ELR (cell line): ENCODE data around the gene RAET1L.
A peak's percentile ranks its signal among the peaks of the same experiment; 100 is the strongest.
"Not testable (repeated sequence)": the region's sequence is repeated elsewhere in the genome, so short reads cannot be mapped to it uniquely, and the experiment has no call there.

ENCODE experiments used
- DNase-seq: peaks from one replicate; pipeline ENCODE4 v3.0.0-alpha.2; 2015; ENCODE audit warnings: low read depth

RAET1L gene

GRCh38 chr6:150044621-150045145 lies 19.4 kb upstream of the RAET1L start:
- no peak for DNase-seq

DNA sequence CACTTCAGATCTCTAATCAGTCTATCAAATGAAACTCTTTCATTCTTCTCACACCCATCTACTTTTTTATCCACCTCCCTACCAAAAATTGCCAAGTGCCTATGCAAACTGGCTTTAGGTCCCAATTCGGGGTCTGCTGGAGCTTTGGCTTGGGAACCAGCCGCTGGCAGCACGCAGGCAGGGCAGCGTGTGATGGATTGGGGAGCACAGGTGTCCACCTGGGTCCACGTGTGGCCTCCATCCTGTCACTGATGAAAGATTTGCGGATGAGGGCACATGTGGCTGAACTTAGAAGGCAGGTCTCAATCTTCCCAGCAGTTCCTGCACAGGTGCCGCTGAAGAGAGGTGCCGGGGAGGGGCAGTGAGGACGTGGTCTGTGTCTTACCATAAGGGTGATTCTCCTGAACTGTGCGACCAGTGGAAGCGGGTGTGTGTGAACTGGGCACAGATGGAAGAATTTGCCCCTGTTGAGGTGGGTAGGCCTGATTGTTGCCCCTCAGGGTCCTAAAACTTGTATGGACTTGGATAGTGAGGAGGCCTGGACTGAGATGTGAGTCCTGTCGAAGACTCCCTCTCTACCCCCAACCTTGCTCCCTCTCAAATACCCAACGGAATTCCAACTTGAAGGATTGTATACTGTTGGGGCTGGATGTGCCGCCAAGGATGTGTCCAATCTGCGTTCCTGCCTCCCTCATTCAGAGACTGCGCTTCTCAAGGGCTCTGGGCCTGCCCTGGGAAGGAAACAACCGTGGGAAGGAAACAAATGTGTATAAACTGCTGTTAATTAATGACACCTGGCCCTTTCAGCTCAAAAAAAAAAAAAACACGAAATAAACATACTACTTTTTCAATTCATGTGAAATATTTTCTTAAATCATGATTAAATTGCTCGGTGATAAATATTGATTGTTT lies 18.4 kb upstream of the RAET1L start:
- DNase-seq = no peak

DNA sequence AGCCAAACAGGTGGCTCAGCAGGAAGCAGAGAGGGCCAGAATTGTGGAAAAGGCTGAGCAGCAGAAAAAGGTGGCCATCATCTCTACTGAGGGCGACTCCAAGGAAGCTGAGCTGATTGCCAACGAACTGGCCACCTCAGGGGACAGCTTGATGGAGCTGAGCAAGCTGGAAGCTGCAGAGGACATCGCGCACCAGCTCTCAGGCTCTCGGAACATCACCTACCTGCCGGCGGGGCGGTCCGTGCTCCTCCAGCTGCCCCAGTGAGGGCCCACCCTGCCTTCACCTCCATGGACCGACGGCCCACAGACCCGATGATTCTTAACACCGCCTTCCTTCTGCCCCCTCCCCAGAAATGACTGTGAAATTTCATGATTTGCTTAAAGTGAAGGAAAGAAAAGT lies 17.8 kb upstream of the RAET1L start:
- DNase-seq = no peak

DNA sequence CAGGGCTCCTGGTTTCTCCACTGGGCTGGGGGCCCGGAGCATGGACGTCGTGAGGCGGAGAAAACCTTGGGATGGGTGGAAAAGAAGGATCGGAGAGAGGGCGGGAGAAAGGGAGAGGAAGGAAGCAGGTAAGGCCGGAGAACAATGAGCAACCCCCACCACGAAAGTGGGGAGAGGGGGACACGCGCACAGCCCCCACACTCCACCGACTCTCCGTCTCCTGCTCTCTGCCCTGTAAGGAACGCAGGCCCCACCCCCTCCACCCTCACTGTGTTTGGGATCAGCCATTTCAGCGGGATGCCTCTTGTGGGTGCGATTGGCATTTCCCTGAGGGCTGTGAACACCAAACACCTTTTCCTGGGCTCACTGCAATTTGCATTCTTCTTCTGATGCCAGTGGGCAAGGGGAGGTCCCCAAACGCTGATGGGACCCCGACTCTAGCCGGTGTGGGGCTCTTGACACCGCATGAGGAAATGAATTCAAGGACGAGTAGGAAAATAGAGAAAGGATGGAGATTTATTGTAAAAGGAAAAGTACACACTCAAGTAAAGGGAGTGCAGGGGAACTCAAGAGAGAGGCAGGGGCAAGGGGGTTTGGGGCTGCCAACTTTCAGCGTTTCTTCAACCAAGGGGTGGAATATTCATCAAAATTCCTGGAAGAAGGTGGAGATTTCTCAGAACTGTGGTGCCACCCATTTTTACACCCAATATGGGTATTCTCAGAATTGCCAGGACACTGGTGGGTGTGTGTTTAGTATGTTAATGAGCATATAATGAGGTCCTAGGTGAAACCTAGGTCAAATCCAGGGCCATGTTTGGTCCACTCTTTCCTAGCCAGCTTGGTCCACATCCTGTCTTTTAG lies 13.1 kb upstream of the RAET1L start:
- DNase-seq = peak; percentile 44

DNA sequence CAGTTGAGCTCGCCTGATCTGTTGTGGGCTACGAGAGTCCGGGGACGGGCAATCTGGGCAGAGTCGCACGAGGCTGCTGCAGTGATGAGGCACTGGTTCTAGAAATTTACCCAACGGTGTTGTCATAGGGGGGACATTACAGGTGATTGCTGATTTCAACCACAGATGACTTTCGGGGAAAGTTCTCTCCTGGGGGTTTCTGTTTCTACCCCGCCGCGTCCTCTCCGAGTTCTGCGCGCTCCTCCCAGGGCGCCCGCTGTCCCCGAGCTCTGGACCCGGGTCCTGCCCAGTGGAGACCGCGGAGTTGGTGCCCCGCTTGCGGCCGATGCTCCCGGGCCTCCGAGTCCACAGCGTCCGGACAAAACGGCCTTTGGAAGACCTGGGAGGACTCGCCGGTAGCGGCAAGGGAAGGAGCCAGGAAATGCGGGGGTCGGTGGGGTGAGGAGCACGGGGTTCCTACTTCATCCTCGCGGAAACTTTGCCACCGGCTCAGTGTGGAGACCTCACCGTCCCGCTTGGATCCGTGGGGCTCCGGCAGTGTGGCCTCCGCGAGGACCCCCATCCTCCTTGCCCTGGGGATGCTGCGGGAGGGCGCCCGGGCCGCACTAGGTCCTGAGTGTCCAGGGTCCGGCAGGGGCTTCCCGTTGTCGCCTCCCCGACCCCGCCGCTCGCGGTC lies 12.3 kb upstream of the RAET1L start:
- DNase-seq = no peak

DNA sequence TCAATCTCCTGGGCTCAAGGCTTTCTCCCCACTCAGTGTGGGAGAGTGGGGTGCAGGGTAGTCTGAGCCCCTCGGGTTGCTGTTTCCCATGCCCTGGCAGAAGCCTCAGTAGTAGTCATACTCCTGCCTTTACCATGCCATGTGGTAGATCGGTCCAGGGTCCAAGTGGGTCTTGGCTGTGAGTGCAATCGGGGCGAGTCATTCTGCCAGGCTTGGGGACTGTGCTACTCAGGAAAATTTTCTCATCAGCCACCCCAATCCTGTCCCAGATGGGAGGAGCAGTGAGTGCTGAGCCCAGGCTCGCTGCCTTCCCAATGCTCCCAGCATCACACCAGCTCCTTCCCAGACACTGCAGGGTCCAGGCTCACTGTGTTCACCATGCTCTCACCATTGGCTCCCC lies 10.7 kb upstream of the RAET1L start:
- no peak for DNase-seq

DNA sequence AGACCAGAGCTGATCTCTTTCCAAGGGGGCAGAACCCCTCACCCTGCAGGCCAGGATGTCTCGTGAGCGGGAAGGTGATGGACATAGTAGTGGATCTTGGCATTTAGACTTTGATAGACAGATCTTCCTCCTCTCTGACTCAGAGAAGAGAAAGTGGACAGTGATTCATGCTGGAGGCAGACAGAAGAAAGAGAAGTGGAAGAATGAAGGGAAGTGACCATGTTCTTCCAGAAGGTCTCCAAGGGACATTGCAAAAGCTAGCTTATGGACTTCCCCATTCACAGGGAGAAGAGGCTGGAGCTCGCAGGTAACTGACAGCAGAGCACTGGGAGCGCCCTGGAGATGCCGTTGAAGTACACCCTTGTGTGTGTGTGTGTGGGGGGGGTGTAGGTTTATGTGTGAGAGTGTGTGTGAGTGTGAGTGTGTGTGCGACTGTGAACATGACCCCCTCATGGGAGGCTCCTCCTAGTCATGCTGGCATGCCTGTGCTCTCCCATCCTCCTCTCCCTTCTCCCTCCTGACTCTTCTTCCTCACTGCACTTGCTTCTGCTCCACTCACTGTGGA lies 8.0 kb upstream of the RAET1L start:
- no peak for DNase-seq

GRCh38 chr6:150032598-150032997 lies 7.3 kb upstream of the RAET1L start:
- DNase-seq = no peak

- DNase-seq = no peak
Measured at GRCh38 chr6:150030611-150031010, 5.3 kb upstream of the RAET1L start.

GRCh38 chr6:150029749-150030148 lies 4.4 kb upstream of the RAET1L start:
- no peak for DNase-seq

DNA sequence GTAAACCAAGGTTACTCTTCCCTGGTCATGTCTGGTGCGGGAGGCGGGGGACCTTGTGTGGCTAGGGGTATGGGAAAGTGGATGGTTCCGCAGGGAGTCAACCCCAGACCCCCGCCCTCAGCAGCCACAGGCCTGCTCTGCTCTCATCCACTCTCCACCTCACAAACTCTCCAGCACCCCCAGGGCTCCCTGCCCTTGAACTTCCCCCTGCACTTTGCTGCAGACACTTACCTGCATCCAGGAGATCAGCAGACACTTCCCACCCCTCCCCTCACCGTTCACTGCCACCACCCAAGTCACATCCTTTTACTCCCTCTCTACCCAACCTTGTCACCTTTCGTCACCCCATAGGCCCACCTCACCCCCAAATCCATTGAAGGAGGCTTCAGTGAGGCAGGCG lies 3.9 kb upstream of the RAET1L start:
- no peak for DNase-seq

- DNase-seq = no peak
Measured at GRCh38 chr6:150028799-150029198, 3.5 kb upstream of the RAET1L start.

DNA sequence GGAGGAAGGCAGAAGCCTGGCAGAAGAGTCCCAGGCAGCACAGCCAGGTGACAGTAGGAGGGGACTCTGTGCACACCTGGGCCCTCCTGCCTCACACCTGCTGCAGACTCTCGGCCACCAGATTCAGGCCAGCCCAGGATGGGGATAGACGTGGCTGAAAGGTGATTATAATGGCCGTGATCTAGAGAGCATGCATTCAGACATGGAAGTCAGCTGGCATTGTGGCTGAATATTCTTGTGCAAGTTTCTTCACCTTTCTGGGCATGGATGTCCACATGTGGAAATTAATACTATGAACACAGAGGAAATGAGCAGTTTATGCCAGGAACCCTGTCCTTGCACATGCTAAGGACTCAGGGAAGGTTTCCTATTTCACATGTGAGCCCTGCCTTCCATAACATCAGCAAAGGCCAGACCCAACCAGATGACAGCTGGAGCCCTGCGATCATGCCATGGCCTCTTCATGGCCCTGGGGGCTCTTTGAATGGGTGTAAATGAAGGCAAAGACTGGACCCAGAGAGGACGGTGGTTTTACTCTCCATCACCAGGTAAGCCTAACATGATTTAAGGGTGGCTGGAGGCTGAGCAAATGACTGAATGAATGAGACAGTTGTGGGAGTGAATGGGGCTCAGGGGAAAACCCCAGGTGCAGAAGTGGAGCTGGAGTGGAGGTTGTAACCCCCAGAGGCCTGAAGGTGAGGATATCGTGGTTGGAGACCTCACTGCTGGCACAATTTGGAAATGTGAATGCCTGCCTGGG lies 2.7 kb upstream of the RAET1L start:
- DNase-seq = no peak

GRCh38 chr6:150026976-150027805 lies 1.9 kb upstream of the RAET1L start:
- no peak for DNase-seq

DNA sequence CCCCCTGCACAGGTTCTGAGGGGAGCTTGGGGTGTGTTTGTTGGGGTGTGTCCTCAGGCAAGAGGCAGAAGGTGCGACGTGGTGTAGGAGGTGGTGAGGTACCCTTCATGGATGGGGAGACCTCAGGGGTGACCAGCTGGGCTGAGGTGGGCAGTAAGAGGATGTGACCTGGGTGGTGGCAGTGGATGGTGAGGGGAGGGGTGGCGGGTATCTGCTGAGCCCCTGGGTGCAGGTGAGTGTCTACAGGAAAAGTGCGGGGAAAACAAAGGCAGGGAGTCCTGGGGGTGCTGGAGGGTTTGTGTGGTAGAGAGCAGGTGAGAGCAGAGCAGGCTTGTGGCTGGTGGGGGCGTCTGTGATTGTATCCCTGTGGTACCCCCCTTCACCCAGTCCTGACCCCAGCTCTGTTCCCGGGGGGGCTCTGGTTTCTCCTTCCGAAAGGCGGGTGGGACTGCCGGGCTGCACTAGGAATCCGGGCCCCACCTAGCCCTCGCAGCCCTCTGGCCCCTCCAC lies 631 bp downstream of the RAET1L start:
- no peak for DNase-seq

- DNase-seq = not testable (repeated sequence)
Measured at GRCh38 chr6:150024021-150024420, 1.3 kb downstream of the RAET1L start.

- DNase-seq = not testable (repeated sequence)
Measured at GRCh38 chr6:150021870-150022269, 3.5 kb downstream of the RAET1L start.

DNA sequence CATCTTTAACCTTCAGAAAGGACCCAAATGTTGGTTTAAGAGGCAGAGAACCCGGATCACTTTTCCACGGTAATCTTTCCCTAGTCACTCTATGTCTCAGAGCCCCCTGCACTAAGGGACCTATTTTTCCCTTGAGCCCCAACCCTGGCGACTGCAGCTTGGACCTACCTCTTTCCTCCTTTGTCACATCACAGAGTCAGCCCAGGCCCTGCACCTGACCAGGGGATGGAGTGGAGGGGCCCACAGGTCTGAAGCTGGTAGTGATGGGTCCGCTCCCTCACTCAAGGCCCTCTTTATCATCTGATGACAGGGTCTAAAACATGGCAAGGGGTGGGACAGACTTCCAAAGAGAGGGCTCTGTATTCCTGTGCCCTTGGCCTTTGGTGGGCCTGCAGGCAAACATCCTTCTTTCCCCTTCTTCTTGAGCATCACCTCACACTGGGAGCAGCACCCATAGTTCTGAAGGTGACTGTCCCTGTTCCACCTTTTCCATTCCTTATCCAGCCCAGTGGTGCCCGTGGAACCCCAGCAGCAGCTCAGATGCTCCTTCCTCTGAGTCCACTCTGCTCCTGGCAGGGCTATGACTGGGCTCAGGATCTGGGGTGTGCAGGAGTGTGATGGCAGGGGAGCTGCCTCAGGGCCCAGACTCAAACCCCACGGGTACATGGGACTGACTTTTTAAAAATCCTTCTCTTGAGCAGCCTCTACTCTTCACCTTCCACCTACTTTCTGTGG lies 6.3 kb downstream of the RAET1L start:
- DNase-seq = no peak

DNA sequence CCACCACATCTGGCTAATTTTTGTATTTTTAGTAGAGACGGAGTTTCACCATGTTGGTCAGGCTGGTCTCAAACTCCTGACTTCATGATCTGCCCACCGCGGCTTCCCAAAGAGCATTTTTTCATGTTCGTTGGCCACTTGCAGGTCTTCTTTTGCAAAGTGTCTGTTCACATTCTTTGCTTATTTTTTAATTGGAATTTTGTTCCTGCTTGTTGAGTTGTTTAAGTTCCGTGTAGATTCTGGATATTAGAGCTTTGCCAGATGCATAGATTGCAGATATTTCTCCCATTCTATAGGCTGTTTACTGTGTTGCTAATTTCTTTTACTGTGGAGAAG lies 8.2 kb downstream of the RAET1L start:
- not testable (repeated sequence) for DNase-seq
